DOHH2 (cell line): ENCODE results near the gene PRIM2.

Experiments
- CTCF ChIP-seq: fragments of 200-600 bp; sonication (generic); IDR thresholded peaks from one replicate; pipeline ENCODE4 v1.5.1; 2014; ENCODE audit warnings: antibody characterized with exemption, mild to moderate bottlenecking, low read depth, low read length; ENCODE audit not compliant: poor library complexity, severe bottlenecking
- EZH2phosphoT487 ChIP-seq: fragments of 200-600 bp; sonication (generic); IDR thresholded peaks from 2 replicates; pipeline ENCODE4 v1.6.1; 2017; ENCODE audit warnings: borderline replicate concordance, mild to moderate bottlenecking, antibody characterized with exemption, low read length, moderate library complexity, mixed read lengths

DNA sequence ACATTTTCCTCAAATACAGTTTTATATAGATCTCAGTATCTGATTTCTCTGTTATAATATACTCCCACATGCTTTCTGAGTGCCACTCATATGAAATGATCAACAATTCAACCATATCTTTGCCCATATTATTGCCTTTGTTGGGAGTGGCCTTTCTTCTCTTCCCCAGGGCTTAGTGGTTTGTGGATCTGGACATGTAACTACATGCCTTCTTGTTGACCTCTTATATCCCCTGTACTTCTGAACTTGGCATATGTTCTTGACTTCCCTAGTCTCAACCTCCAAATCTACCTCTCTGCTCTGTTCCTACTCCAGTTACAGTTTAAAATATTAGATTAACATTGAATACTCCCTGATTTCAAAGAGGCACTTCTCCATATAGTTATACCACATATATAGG lies 34.3 kb upstream of the PRIM2 start:
- TF ChIP-seq CTCF: no peak
- TF ChIP-seq EZH2phosphoT487: no peak
